Measurements from ENCODE around the gene SERPINA1. TPM values are rescaled to one million over a fixed set of nuclear protein-coding genes. Genes with fewer than 3 reads are reported as not detected.
"Not testable (repeated sequence)": the region's sequence is repeated elsewhere in the genome, so short reads cannot be mapped to it uniquely, and the experiment has no call there.

SERPINA1 gene
- total and polyA plus RNA-seq, 2 experiments from 2014 or later: 0.69 to 2.6 TPM

- Histone ChIP-seq H3K9me3 (ENCODE audit: low read depth) (no peaks in the 10 kb centered on the region), H3K27ac (no peak overlapping the region), H3K4me3 (no peak overlapping the region), H3K27me3 (peaks cover 8% of the 10 kb centered on the region), H3K36me3 (no peaks in the 10 kb centered on the region), H3K4me1 (ENCODE audit: low read depth) (no peaks in the 10 kb centered on the region)
- peak; percentile 80 to 87 for DNase-seq (ENCODE audit: low read depth in 1 of 2, low spot score in 1 of 2)
- TF ChIP-seq, protein P1, sequence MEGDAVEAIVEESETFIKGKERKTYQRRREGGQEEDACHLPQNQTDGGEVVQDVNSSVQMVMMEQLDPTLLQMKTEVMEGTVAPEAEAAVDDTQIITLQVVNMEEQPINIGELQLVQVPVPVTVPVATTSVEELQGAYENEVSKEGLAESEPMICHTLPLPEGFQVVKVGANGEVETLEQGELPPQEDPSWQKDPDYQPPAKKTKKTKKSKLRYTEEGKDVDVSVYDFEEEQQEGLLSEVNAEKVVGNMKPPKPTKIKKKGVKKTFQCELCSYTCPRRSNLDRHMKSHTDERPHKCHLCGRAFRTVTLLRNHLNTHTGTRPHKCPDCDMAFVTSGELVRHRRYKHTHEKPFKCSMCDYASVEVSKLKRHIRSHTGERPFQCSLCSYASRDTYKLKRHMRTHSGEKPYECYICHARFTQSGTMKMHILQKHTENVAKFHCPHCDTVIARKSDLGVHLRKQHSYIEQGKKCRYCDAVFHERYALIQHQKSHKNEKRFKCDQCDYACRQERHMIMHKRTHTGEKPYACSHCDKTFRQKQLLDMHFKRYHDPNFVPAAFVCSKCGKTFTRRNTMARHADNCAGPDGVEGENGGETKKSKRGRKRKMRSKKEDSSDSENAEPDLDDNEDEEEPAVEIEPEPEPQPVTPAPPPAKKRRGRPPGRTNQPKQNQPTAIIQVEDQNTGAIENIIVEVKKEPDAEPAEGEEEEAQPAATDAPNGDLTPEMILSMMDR (IDR thresholded peaks at IDR 0.05; ENCODE audit: low read depth, low read length): peak; percentile 84
Measured at GRCh38 chr14:94423453-94424056, 35.2 kb upstream of the SERPINA1 start.

- H3K27me3 ChIP-seq: peaks cover 5% of the 10 kb centered on the region
- DNase-seq (ENCODE audit: low read depth in 1 of 2, low spot score in 1 of 2): no peak
- no peak overlapping the region for H3K27ac ChIP-seq
- no peaks in the 10 kb centered on the region for H3K9me3 ChIP-seq (ENCODE audit: low read depth)
- H3K4me3 ChIP-seq: no peak overlapping the region
- no peaks in the 10 kb centered on the region for H3K4me1 ChIP-seq (ENCODE audit: low read depth)
- no peaks in the 10 kb centered on the region for H3K36me3 ChIP-seq
- TF ChIP-seq, protein P1 (IDR thresholded peaks at IDR 0.05; ENCODE audit: low read depth, low read length): no peak
Measured at GRCh38 chr14:94421316-94421715, 32.9 kb upstream of the SERPINA1 start.

- H3K4me1 ChIP-seq (ENCODE audit: low read depth); DNase-seq (ENCODE audit: low read depth in 1 of 2, low spot score in 1 of 2); H3K9me3 ChIP-seq (ENCODE audit: low read depth); H3K27ac ChIP-seq; H3K4me3 ChIP-seq; H3K36me3 ChIP-seq; H3K27me3 ChIP-seq: not testable (repeated sequence)
Measured at GRCh38 chr14:94417497-94418205, 29.2 kb upstream of the SERPINA1 start.

DNA sequence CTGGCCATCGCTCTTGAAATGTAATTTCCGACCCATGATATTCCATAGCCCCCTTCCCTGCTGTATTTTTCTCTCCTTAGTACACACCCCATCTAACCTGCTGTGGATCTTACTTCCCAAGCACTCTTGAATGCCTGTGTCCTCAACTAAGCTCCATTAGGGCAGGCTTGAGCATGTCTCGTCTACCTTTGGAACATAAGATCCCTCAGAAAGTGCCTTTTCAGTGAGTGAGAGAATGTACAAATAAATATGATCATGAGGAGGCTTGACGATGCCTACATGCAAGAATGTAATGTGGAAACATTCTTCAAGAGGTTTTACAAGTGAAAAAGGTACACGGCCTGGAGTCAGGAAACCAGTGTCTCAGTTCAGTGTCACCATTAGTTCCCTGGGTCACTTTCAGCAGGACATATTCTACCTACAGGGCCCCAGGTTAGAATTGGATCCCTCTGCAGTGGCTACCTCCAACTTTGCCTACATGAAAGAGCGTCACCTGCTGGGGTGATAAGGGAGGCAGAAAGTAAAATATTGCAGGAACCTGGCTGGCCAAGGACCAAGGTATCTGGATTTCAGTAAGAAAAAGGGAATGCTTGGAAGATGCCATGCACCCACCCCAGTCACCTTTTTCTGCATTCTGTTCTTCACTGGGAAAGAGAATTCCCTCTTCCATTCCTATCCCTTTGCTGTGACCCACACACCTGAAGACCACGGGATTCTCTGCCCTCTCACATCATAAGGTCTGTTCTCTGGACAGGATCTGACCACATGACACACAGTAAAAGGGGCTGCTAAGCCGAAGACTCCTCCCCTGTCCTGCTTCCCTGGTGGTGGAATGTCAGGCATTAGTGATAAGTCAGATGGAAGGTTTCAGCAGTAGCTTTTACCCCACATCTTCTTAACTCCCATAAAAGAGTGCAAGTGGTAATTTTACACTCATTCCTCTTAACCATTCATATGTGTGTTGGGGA lies 24.6 kb upstream of the SERPINA1 start:
- DNase-seq (ENCODE audit: low read depth in 1 of 2, low spot score in 1 of 2): peak in 1 of 2 donors; percentile 38
- Histone ChIP-seq H3K27ac (no peak overlapping the region), H3K27me3 (no peaks in the 10 kb centered on the region), H3K4me1 (ENCODE audit: low read depth) (no peaks in the 10 kb centered on the region), H3K9me3 (ENCODE audit: low read depth) (no peaks in the 10 kb centered on the region), H3K4me3 (no peak overlapping the region), H3K36me3 (no peaks in the 10 kb centered on the region)
- TF ChIP-seq, protein P1 (IDR thresholded peaks at IDR 0.05; ENCODE audit: low read depth, low read length): peak; percentile 63

- Histone ChIP-seq H3K9me3 (ENCODE audit: low read depth) (no peaks in the 10 kb centered on the region), H3K27ac (no peak overlapping the region), H3K36me3 (no peaks in the 10 kb centered on the region), H3K4me1 (ENCODE audit: low read depth) (no peaks in the 10 kb centered on the region), H3K27me3 (no peaks in the 10 kb centered on the region), H3K4me3 (no peak overlapping the region)
- no peak for DNase-seq (ENCODE audit: low read depth in 1 of 2, low spot score in 1 of 2)
- TF ChIP-seq, protein P1 (IDR thresholded peaks at IDR 0.05; ENCODE audit: low read depth, low read length): no peak
Measured at GRCh38 chr14:94411638-94412037, 23.2 kb upstream of the SERPINA1 start.

- H3K4me3 ChIP-seq; H3K27me3 ChIP-seq; H3K9me3 ChIP-seq (ENCODE audit: low read depth); H3K27ac ChIP-seq; H3K36me3 ChIP-seq; H3K4me1 ChIP-seq (ENCODE audit: low read depth); DNase-seq (ENCODE audit: low read depth in 1 of 2, low spot score in 1 of 2): not testable (repeated sequence)
Measured at GRCh38 chr14:94409430-94409829, 21.0 kb upstream of the SERPINA1 start.
